Measurements from ENCODE around the gene MRPL43. TPM values are rescaled to one million over a fixed set of nuclear protein-coding genes. Genes with fewer than 3 reads are reported as not detected.

The MRPL43 gene
- total RNA-seq, 4 donors from 2014 or later: 32.5 to 104 (median 77.1) TPM

- WGBS, 2 donors (ENCODE audit: low coverage in 1 of 2): 5% methylated on average over 32 of the region's 46 CpGs; no CpG with 5 or more reads in 1 of the 2 donors
- peak overlapping the region; percentile 46 to 77 (median 67) for H3K4me3 ChIP-seq
- no peaks in the 10 kb centered on the region for H3K9me3 ChIP-seq
- H3K36me3 ChIP-seq: peaks cover 0 to 6% (median 0%) of the 10 kb centered on the region in 4 donors
- in situ Hi-C loops (cut with MboI; ENCODE audit: low pct_ligation_motif_present in 1 of 4, low pct_unique_long_range_greater_than_20kb in 1 of 4, low sequenced_read_pairs in 3 of 4) (no loop called here), intact Hi-C loops (cut with DNase I; ENCODE audit: low total_unique reads) (no loop called here)
- H3K4me1 ChIP-seq: peaks cover 10 to 44% (median 35%) of the 10 kb centered on the region in 4 donors
- TF ChIP-seq CTCF (IDR thresholded peaks at IDR 0.05): no peak
- no peak for TF ChIP-seq POLR2AphosphoS5 (IDR thresholded peaks at IDR 0.05)
- no peak for TF ChIP-seq POLR2A (IDR thresholded peaks at IDR 0.05)
- TF ChIP-seq EP300 (IDR thresholded peaks at IDR 0.05; ENCODE audit: low read depth): no peak
- peak; percentile 55 for DNase-seq
- H3K27ac ChIP-seq: peak overlapping the region; percentile 94 to 98 (median 97)
- no peaks in the 10 kb centered on the region for H3K27me3 ChIP-seq
These were observed 9.5 kb upstream of the MRPL43 start for GRCh38 chr10:100996678-100997359.

GRCh38 chr10:100995181-100995580 is 7.9 kb upstream of the MRPL43 start:
- Histone ChIP-seq H3K4me1 (peaks cover 5 to 30% (median 19%) of the 10 kb centered on the region in 4 donors), H3K27me3 (no peaks in the 10 kb centered on the region), H3K9me3 (no peaks in the 10 kb centered on the region), H3K4me3 (no peak overlapping the region), H3K36me3 (peaks cover 0 to 6% (median 3%) of the 10 kb centered on the region in 4 donors), H3K27ac (no peak overlapping the region)
- DNase-seq: no peak
- intact Hi-C loops (cut with DNase I; ENCODE audit: low total_unique reads) (no loop called here), in situ Hi-C loops (cut with MboI; ENCODE audit: low pct_ligation_motif_present in 1 of 4, low pct_unique_long_range_greater_than_20kb in 1 of 4, low sequenced_read_pairs in 3 of 4) (no loop called here)
- 76% methylated on average over 6 of the region's 6 CpGs; no CpG with 5 or more reads in 1 of the 2 donors for WGBS, 2 donors (ENCODE audit: low coverage in 1 of 2)
- TF ChIP-seq POLR2A (IDR thresholded peaks at IDR 0.05) (no peak), EP300 (IDR thresholded peaks at IDR 0.05; ENCODE audit: low read depth) (no peak), POLR2AphosphoS5 (IDR thresholded peaks at IDR 0.05) (no peak), CTCF (IDR thresholded peaks at IDR 0.05) (no peak)

DNA sequence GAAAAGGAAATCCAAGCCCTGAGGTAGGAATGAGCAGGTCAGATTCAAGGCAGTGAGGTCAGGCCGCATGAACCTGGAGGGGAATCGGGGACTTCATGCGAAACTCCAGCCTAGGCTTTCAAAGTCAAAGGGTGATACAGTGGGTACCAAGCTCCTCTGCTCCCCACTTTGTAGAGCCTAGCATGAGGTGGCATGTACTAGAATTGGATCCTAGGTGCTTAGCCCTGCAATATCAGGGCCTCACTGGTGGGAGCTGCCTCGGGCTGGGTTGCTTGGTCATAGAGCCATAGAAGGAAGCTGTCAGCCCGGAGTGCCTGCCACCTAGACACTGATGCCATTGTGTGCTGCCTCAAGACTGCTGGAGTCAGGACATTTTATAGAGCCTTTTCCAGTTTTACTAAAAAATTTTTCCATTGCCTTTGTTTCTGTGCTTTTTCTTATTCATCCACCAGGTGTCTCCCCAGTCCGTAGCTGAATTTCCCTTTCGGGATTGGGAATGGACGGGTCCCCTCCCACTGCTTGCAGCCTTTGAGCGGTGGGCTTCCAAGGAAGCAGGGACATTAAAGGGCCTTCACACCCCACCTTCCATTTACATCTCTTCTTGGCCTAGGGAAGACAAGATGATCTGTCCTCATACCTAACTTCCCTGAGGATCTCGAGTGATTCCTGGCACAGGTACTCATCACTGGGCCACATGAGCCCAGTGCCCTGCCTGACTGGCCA is 6.8 kb upstream of the MRPL43 start:
- H3K27me3 ChIP-seq: no peaks in the 10 kb centered on the region
- H3K9me3 ChIP-seq: no peaks in the 10 kb centered on the region
- in situ Hi-C loops (cut with MboI; ENCODE audit: low pct_ligation_motif_present in 1 of 4, low pct_unique_long_range_greater_than_20kb in 1 of 4, low sequenced_read_pairs in 3 of 4) (no loop called here), intact Hi-C loops (cut with DNase I; ENCODE audit: low total_unique reads) (loop anchor here (1.0 kb wide), 1 partner anchor 20 kb away; no protein-coding TSS in a partner anchor)
- no peak for DNase-seq
- H3K36me3 ChIP-seq: peaks cover 0 to 6% (median 3%) of the 10 kb centered on the region in 4 donors
- H3K4me1 ChIP-seq: peaks cover 5 to 29% (median 18%) of the 10 kb centered on the region in 4 donors
- TF ChIP-seq POLR2A (IDR thresholded peaks at IDR 0.05) (no peak), CTCF (IDR thresholded peaks at IDR 0.05) (peak; percentile 58 to 77 (median 67))
- H3K27ac ChIP-seq: no peak overlapping the region
- H3K4me3 ChIP-seq: no peak overlapping the region
- 32 to 54% methylated on average over 5 to 10 of the region's 10 CpGs for WGBS, 2 donors (ENCODE audit: low coverage in 1 of 2)

DNA sequence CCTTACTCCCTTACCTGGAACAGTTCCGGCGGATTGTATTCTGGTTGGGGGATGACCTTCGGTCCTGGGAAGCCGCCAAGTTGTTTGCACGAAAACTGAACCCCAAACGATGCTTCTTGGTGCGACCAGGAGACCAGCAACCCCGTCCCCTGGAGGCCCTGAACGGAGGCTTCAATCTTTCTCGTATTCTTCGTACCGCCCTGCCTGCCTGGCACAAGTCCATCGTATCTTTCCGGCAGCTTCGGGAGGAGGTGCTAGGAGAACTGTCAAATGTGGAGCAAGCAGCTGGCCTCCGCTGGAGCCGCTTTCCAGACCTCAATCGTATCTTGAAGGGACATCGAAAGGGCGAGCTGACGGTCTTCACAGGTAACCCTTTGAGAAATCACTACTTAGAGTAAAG is 1.8 kb upstream of the MRPL43 start:
- WGBS, 2 donors (ENCODE audit: low coverage in 1 of 2): 91 to 92% methylated on average over 6 to 21 of the region's 21 CpGs

More for the DNA sequence above, 1.8 kb upstream of the MRPL43 start:
- DNase-seq: no peak
- intact Hi-C loops (cut with DNase I; ENCODE audit: low total_unique reads): no loop called here
- Histone ChIP-seq H3K27me3 (no peaks in the 10 kb centered on the region), H3K27ac (no peak overlapping the region), H3K36me3 (peaks cover 0 to 6% (median 3%) of the 10 kb centered on the region in 4 donors), H3K4me3 (no peak overlapping the region), H3K4me1 (peaks cover 17 to 27% (median 22%) of the 10 kb centered on the region in 4 donors), H3K9me3 (no peaks in the 10 kb centered on the region)
- in situ Hi-C loops (cut with MboI; ENCODE audit: low pct_ligation_motif_present in 1 of 4, low pct_unique_long_range_greater_than_20kb in 1 of 4, low sequenced_read_pairs in 3 of 4): no loop called here
- TF ChIP-seq CTCF (IDR thresholded peaks at IDR 0.05) (no peak), POLR2AphosphoS5 (IDR thresholded peaks at IDR 0.05) (no peak)
